ENCODE results near the gene FADS1.

Gene FADS1

GRCh38 chr11:61757213-61757862 is 59.5 kb downstream of the FADS1 start:
- DNase-seq: no peak

- DNase-seq: peak in 1 of 4 experiments; percentile 11
Observed at GRCh38 chr11:61756452-61757212, 60.2 kb downstream of the FADS1 start.

GRCh38 chr11:61756147-61756451 is 60.7 kb downstream of the FADS1 start:
- DNase-seq: no peak

- no peak for DNase-seq
Observed at GRCh38 chr11:61754534-61755482, 62.0 kb downstream of the FADS1 start.

- no peak for DNase-seq
Observed at GRCh38 chr11:61753672-61754071, 63.1 kb downstream of the FADS1 start.

GRCh38 chr11:61752925-61753521 is 63.8 kb downstream of the FADS1 start:
- DNase-seq: no peak

- peak; percentile 13 to 57 (median 20) for DNase-seq
Observed at GRCh38 chr11:61752117-61752924, 64.5 kb downstream of the FADS1 start, which contains the start of gene MYRF. Gene MYRF (plus strand): TSS chr11:61752636. CDS start chr11:61752745, 109 bp downstream.

GRCh38 chr11:61751384-61751783 is 65.4 kb downstream of the FADS1 start:
- DNase-seq: no peak

- no peak for DNase-seq
Observed at GRCh38 chr11:61750631-61751273, 66.1 kb downstream of the FADS1 start.
